ENCODE data around the gene TRERF1.

The TRERF1 gene

DNA sequence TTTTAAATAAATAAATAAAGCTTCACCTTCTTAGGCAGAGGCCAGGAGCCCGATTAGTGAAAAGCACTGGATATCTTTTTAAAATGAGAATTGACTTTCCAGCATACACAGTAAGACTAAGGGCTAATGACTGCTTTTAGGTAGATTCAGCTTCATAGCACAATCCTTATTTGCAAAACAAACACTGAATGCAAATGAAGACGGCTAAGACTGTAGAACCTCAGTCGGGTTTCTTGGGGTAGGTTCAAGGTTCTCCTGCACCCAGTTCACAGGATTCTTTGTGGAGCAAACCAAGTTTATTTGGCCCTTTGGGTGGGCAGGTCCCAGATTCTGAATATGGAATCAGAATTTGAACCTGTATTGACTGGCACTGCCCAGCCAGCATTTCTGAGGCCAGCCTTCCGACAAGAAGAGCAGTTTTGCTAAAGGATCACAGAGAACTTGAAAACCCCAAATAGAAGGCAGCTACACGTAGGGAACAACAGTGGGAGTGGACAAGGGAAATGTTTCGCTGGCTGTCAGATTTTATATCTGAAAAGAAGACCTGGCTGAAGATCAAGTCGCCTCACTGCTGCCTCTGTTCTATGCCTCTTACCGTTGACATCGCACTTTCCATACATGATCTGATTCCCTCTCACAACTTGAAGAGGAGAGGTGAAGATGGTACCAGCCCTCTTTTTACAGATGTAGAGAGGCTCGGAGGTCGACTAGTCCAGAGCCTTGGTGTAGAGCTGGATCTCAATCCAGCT is 8.2 kb downstream of the TRERF1 start:
- TF ChIP-seq, protein P1, sequence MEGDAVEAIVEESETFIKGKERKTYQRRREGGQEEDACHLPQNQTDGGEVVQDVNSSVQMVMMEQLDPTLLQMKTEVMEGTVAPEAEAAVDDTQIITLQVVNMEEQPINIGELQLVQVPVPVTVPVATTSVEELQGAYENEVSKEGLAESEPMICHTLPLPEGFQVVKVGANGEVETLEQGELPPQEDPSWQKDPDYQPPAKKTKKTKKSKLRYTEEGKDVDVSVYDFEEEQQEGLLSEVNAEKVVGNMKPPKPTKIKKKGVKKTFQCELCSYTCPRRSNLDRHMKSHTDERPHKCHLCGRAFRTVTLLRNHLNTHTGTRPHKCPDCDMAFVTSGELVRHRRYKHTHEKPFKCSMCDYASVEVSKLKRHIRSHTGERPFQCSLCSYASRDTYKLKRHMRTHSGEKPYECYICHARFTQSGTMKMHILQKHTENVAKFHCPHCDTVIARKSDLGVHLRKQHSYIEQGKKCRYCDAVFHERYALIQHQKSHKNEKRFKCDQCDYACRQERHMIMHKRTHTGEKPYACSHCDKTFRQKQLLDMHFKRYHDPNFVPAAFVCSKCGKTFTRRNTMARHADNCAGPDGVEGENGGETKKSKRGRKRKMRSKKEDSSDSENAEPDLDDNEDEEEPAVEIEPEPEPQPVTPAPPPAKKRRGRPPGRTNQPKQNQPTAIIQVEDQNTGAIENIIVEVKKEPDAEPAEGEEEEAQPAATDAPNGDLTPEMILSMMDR (IDR thresholded peaks at IDR 0.05; ENCODE audit: borderline replicate concordance, control extremely low read depth, extremely low read depth, insufficient read depth, missing control alignments) = no peak
- in situ Hi-C loops (cut with MboI; ENCODE audit: low sequenced_read_pairs, unreplicated experiment) = no loop called here
- DNase-seq (ENCODE audit: low spot score) = no peak

DNA sequence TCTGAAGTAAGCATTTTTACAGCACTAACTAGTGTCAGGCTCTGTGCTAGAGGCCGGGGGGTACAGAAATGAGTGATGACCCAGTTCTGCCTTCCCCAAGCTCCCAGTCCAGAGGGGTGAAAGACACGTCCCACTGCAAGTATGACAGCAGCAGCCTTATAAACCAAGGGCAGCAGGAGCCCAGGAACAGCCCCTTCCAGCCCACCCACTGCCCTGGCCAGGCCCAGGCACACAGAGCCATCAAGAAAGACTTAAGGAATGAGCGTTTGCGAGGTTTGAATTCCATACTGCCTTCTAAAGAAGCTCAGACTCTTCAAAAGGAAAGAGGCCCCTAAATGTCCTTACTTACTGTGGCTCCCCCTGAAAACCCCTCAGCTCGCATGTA is 10.0 kb downstream of the TRERF1 start:
- TF ChIP-seq, protein P1 (IDR thresholded peaks at IDR 0.05; ENCODE audit: borderline replicate concordance, control extremely low read depth, extremely low read depth, insufficient read depth, missing control alignments) = no peak
- DNase-seq (ENCODE audit: low spot score) = no peak
- in situ Hi-C loops (cut with MboI; ENCODE audit: low sequenced_read_pairs, unreplicated experiment) = no loop called here

DNA sequence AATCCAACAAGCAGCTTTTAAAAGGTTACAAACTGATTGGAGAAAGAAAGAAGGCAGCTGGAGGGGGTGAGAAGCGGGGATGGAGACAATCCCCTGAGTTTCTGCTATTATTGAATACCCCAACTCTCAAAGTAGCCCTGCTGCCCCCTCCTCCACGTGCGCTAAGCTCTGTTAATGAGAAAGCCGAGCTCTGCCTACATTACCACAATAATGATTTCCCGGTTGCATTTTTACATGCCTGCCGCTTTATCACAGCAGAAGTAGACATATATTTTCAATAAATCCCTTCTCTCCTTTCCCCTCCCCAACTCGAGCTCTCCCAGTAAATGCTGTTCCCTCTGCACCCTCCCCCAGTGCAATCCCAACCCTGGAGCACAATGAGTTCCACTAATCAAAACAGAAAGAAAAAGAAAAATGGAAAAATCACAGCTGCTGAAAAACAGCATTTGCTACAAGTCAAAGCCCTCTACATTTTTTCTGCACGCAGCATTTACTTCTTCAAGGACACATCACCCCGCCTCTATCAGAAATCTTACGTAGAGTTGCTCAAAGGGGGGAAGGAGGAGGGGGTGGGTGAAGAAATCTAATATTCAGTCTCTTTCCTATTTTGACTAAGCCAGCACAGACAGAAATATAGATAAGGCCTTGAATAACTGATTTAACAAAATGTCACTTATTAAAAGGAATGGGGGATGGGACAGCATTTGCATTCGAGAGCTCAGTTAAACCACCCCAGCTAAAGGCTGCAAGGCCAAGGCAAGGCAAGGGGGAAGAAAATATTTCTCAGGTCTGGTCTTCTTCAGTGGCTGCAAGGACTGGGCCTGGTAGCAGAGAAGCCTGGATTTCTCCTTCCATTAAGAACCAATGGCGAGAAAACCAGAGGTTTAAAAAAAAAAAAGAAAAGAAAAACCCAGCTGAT is 10.7 kb downstream of the TRERF1 start:
- in situ Hi-C loops (cut with MboI; ENCODE audit: low sequenced_read_pairs, unreplicated experiment) = no loop called here
- DNase-seq (ENCODE audit: low spot score) = no peak
- TF ChIP-seq, protein P1 (IDR thresholded peaks at IDR 0.05; ENCODE audit: borderline replicate concordance, control extremely low read depth, extremely low read depth, insufficient read depth, missing control alignments) = no peak

DNA sequence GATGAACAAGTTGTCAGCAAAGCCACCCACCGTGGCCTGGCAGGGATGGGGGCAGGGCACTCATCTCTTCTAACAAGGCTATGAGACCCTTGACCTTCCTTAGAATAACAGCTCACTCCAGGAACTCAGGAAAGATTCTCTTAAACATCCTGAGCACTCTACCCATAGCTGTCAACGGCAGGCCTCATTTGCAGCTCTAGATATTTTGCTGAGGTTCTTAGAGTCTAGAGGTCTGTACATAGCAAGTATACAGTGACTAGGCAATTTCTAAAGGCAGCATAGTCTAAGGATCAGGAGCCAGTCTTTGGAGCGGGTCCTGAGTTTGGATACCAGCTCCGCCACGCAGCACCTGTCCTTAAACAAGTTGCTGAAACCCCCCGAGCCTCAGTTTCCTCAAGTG is 11.7 kb downstream of the TRERF1 start:
- in situ Hi-C loops (cut with MboI; ENCODE audit: low sequenced_read_pairs, unreplicated experiment) = no loop called here
- DNase-seq (ENCODE audit: low spot score) = no peak

DNA sequence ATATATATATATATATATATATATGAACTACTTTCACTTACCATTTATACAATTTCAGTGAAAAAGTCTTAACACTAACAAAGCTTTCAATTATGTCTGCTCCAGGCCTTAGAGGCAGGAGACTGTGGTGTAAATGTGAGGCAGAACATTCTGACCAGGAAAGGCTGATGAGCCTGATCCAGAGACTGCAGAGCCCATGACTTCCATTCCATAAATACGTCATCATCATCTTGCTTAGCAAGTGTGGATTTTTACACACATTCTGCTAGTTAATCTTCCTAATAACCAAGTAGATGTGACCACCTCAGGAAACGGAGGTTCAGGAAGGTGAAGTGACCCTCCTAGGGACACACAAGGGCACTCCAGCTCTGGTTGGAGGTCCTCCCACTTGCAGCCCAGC is 14.9 kb downstream of the TRERF1 start:
- DNase-seq (ENCODE audit: low spot score) = no peak
- TF ChIP-seq, protein P1 (IDR thresholded peaks at IDR 0.05; ENCODE audit: borderline replicate concordance, control extremely low read depth, extremely low read depth, insufficient read depth, missing control alignments) = no peak
- in situ Hi-C loops (cut with MboI; ENCODE audit: low sequenced_read_pairs, unreplicated experiment) = no loop called here

More for the DNA sequence above, 11.7 kb downstream of the TRERF1 start:
- TF ChIP-seq, protein P1 (IDR thresholded peaks at IDR 0.05; ENCODE audit: borderline replicate concordance, control extremely low read depth, extremely low read depth, insufficient read depth, missing control alignments) = no peak

DNA sequence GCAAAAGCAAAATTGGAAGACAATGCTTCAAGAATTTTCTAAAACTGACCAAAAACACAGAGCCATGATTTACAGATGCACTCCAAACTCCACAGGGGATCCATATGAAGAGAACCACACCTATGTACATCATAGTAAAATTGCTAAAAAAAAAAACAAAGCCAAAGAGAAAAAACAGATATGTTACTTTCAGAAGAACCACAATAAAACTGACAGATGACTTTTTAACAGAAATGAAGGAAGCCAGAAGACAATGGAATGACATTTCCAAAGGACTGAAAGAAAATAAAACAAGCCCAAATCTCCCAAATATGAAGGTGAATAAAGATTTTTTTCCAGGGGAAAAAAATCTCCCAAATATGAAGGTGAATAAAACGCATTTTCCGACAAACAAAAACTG is 17.5 kb downstream of the TRERF1 start:
- DNase-seq (ENCODE audit: low spot score) = no peak
- in situ Hi-C loops (cut with MboI; ENCODE audit: low sequenced_read_pairs, unreplicated experiment) = no loop called here
- TF ChIP-seq, protein P1 (IDR thresholded peaks at IDR 0.05; ENCODE audit: borderline replicate concordance, control extremely low read depth, extremely low read depth, insufficient read depth, missing control alignments) = no peak

All from GM13976 (cell line).